Adipose tissue (tissue), 3 donors: Measurements from ENCODE around the gene RYR2. TPM values are rescaled to one million over a fixed set of nuclear protein-coding genes. Genes with fewer than 3 reads are reported as not detected.

Source experiments
- H3K27ac ChIP-seq: one replicate; pipeline ENCODE4 v1.5.1; 2013; ENCODE audit warnings: low read depth, low read length
- WGBS, 3 donors: extraction: QIAGEN DNeasy Blood & Tissue Kit; methylation state at CpG; one replicate each; pipeline ENCODE4 v1.1.7; 2013; 5-methylcytosine and 5-hydroxymethylcytosine counted together
- polyA plus RNA-seq, 3 donors: library from polyadenylated mRNA; stranded (reverse); fragments of 200-250 nt; gene quantifications; one replicate each; pipeline ENCODE4 v1.2.3, GENCODE V29; 2013
- donor health status: healthy with polysubstance abuse.
- donor health status: Bipolar disorder and iron deficiency.
- donor health status: healthy.

The RYR2 gene
- polyA plus RNA-seq, 3 donors = 0.23 to 1.1 (median 0.36) TPM

- no peak overlapping the region for H3K27ac ChIP-seq
- 27 to 70% (median 70%) methylated on average over 3 of the region's 3 CpGs for WGBS, 3 donors
Observed at GRCh38 chr1:237029240-237029639, 12.7 kb upstream of the RYR2 start.

GRCh38 chr1:237029850-237030535 is 12.0 kb upstream of the RYR2 start:
- H3K27ac ChIP-seq = no peak overlapping the region
- 70 to 79% (median 77%) methylated on average over 9 of the region's 9 CpGs for WGBS, 3 donors

GRCh38 chr1:237031480-237031879 is 10.5 kb upstream of the RYR2 start:
- H3K27ac ChIP-seq = no peak overlapping the region
- 58 to 66% (median 61%) methylated on average over 4 of the region's 4 CpGs for WGBS, 3 donors

- 29 to 37% (median 33%) methylated on average over 7 of the region's 7 CpGs for WGBS, 3 donors
- H3K27ac ChIP-seq = no peak overlapping the region
Observed at GRCh38 chr1:237032029-237032428, 10.0 kb upstream of the RYR2 start.

GRCh38 chr1:237033061-237033460 is 8.9 kb upstream of the RYR2 start:
- WGBS, 3 donors = 90 to 93% (median 92%) methylated on average over 4 of the region's 4 CpGs
- H3K27ac ChIP-seq = no peak overlapping the region

GRCh38 chr1:237033804-237034203 is 8.2 kb upstream of the RYR2 start:
- no peak overlapping the region for H3K27ac ChIP-seq
- 62 to 81% (median 62%) methylated on average over 4 of the region's 4 CpGs for WGBS, 3 donors

GRCh38 chr1:237035759-237036158 is 6.2 kb upstream of the RYR2 start:
- 88 to 92% (median 88%) methylated on average over 1 of the region's 1 CpG for WGBS, 3 donors
- H3K27ac ChIP-seq = no peak overlapping the region

GRCh38 chr1:237038211-237038610 is 3.8 kb upstream of the RYR2 start:
- H3K27ac ChIP-seq = no peak overlapping the region
- 84 to 85% (median 85%) methylated on average over 6 of the region's 6 CpGs for WGBS, 3 donors

GRCh38 chr1:237040823-237041222 is 1.2 kb upstream of the RYR2 start:
- 64 to 73% (median 67%) methylated on average over 10 of the region's 10 CpGs for WGBS, 3 donors
- no peak overlapping the region for H3K27ac ChIP-seq

- WGBS, 3 donors = 7 to 20% (median 12%) methylated on average over 7 of the region's 7 CpGs
- no peak overlapping the region for H3K27ac ChIP-seq
Observed at GRCh38 chr1:237041461-237041794, 556 bp upstream of the RYR2 start.

- 0 to 2% (median 1%) methylated on average over 39 to 41 of the region's 41 CpGs for WGBS, 3 donors
- no peak overlapping the region for H3K27ac ChIP-seq
Observed at GRCh38 chr1:237042526-237042891, 525 bp downstream of the RYR2 start.

- H3K27ac ChIP-seq = no peak overlapping the region
- WGBS, 3 donors = 2 to 3% (median 2%) methylated on average over 54 to 55 of the region's 55 CpGs
Observed at GRCh38 chr1:237042892-237043576, 1.1 kb downstream of the RYR2 start.

GRCh38 chr1:237043846-237044636 is 2.1 kb downstream of the RYR2 start:
- WGBS, 3 donors = 16 to 32% (median 32%) methylated on average over 14 of the region's 14 CpGs
- H3K27ac ChIP-seq = no peak overlapping the region

- WGBS, 3 donors = 27 to 46% (median 45%) methylated on average over 3 of the region's 3 CpGs
- no peak overlapping the region for H3K27ac ChIP-seq
Observed at GRCh38 chr1:237045278-237046016, 3.5 kb downstream of the RYR2 start.

GRCh38 chr1:237048803-237049202 is 6.8 kb downstream of the RYR2 start:
- no peak overlapping the region for H3K27ac ChIP-seq
- 87 to 93% (median 89%) methylated on average over 5 of the region's 5 CpGs for WGBS, 3 donors

- no peak overlapping the region for H3K27ac ChIP-seq
- WGBS, 3 donors = 78 to 87% (median 79%) methylated on average over 6 of the region's 6 CpGs
Observed at GRCh38 chr1:237050185-237050584, 8.2 kb downstream of the RYR2 start.

- no peak overlapping the region for H3K27ac ChIP-seq
- 64 to 78% (median 77%) methylated on average over 3 of the region's 3 CpGs for WGBS, 3 donors
Observed at GRCh38 chr1:237050915-237051314, 8.9 kb downstream of the RYR2 start.

- WGBS, 3 donors = 39 to 68% (median 60%) methylated on average over 2 of the region's 2 CpGs
- H3K27ac ChIP-seq = no peak overlapping the region
Observed at GRCh38 chr1:237054313-237054712, 12.3 kb downstream of the RYR2 start.

- H3K27ac ChIP-seq = no peak overlapping the region
- 66 to 77% (median 77%) methylated on average over 9 of the region's 9 CpGs for WGBS, 3 donors
Observed at GRCh38 chr1:237058470-237058869, 16.5 kb downstream of the RYR2 start.
